IgD-negative memory B cell (primary cell): ENCODE results near the gene SENP2. TPM values are rescaled to one million over a fixed set of nuclear protein-coding genes. Genes with fewer than 3 reads are reported as not detected.
"Not testable (repeated sequence)": the region's sequence is repeated elsewhere in the genome, so short reads cannot be mapped to it uniquely, and the experiment has no call there.

Experiments
- H3K27ac Mint-ChIP-seq, 3 donors: one replicate each; pipeline ENCODE4 v1.8.0; 2020 to 2022; ENCODE audit warnings: mild to moderate bottlenecking in 3 of 3, mixed read lengths in 3 of 3, moderate library complexity in 1 of 3
- H3K27me3 Mint-ChIP-seq: one replicate; pipeline ENCODE4 v1.8.0; 2021; ENCODE audit warnings: mixed read lengths
- H3K36me3 Mint-ChIP-seq: one replicate; pipeline ENCODE4 v1.8.0; 2020; ENCODE audit warnings: mild to moderate bottlenecking, mixed read lengths
- H3K4me1 Mint-ChIP-seq, 3 donors: one replicate each; pipeline ENCODE4 v1.8.0; 2020 to 2022; ENCODE audit warnings: mixed read lengths in 3 of 3, mild to moderate bottlenecking in 1 of 3
- H3K4me3 Mint-ChIP-seq, 4 donors: one replicate each; pipeline ENCODE4 v1.8.0; 2020 to 2022; ENCODE audit warnings: mild to moderate bottlenecking in 4 of 4, mixed read lengths in 4 of 4, moderate library complexity in 3 of 4
- H3K9me3 Mint-ChIP-seq, 3 donors: one replicate each; pipeline ENCODE4 v1.8.0; 2020 to 2021; ENCODE audit warnings: mixed read lengths in 3 of 3, mild to moderate bottlenecking in 1 of 3
- polyA plus RNA-seq: library from polyadenylated mRNA; unstranded; fragments of 300-500 nt; fragmentation: Illumina TruSeq; gene quantifications from one replicate; pipeline ENCODE4 v1.2.3, GENCODE V29; 2021

The SENP2 gene
- 11.6 TPM for polyA plus RNA-seq

DNA sequence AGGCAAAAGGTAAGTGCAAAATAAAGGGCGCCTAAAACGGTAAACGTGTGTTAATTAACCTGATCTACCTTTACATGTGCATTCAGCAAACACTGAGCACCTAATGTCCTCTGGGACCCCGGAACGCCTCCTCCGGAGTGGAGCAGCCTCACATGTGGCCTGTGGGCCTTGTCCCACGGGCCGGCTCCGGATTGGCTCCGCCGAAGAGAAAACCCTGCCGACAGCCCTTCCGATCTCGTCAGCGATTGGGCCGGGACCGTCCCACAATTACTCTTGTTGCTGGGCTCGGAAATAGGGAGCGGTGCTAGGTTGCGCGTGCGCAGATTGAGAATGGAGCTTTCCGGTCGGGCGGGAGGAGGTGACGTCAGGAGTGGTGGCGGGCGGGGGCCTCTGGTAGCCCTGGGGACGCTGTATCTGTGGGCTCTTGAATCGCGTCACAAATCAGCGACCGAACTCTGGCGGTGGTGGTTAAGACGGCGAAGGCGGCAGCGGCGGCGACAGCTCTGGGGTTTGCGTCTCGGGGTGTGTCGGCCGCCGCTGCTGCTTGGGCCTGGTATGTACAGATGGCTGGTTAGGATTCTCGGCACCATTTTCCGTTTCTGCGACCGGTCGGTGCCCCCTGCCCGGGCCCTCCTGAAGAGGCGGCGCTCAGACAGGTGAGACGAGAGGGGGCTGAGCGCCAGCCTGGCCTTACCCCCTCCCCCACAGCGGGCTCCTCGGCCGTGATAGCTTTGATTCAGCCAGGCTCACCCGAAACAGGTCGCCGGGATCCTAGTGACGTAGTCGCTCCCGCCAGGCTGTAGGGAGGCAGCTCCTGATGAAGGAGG, at the start of gene SENP2:
Gene SENP2 (plus strand): TSS at position 437 of the 827 bp plus-strand sequence. CDS start 119 bp downstream, at position 556.
- Mint-ChIP-seq H3K4me1 (peaks cover 9 to 25% (median 24%) of the 10 kb centered on the region in 3 donors), H3K4me3 (peak within 1 kb of the TSS; percentile 91 to 94 (median 93)), H3K9me3 (no peaks in the 10 kb centered on the region), H3K36me3 (peaks cover 2% of the 10 kb centered on the region), H3K27me3 (no peaks in the 10 kb centered on the region), H3K27ac (peak within 1 kb of the TSS; percentile 93 to 96 (median 95))

DNA sequence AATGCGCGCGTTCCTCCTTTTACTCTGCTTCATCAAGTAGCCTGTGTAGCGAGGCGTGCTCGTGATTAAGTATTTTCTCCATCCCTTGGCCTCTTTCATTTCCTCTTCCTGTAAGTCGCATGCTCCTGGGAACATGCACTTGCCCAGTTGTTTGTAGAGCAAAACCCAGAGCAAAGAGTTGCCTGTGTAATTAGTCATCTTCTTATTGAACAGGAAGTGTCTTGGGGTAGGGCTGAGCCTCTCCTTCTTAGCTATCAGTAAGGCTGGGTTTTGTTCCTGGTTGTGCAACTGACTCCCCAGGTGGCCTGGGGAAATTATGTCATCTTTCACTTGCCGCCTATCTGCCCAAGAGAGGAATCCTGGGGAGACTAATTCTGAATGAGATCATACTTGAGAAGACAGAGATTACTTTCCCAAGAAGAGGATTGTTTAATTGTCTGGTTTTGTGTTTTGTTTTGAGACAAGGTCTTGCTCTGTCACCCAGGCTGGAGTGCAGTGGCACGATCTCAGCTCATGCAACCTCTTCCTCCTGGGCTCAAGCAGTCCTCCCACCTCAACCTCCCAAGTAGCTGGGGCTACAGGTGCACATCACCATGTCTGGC, 48.6 kb upstream of the SENP2 start:
- Mint-ChIP-seq H3K36me3 (peaks cover under 1% of the 10 kb centered on the region), H3K27ac (peak overlapping the region in 1 of 3 donors; percentile 82), H3K27me3 (no peaks in the 10 kb centered on the region), H3K4me1 (peaks cover 6 to 11% (median 6%) of the 10 kb centered on the region in 3 donors), H3K4me3 (peak overlapping the region in 3 of 4 donors; percentile 49 to 84 (median 50)), H3K9me3 (no peaks in the 10 kb centered on the region)

DNA sequence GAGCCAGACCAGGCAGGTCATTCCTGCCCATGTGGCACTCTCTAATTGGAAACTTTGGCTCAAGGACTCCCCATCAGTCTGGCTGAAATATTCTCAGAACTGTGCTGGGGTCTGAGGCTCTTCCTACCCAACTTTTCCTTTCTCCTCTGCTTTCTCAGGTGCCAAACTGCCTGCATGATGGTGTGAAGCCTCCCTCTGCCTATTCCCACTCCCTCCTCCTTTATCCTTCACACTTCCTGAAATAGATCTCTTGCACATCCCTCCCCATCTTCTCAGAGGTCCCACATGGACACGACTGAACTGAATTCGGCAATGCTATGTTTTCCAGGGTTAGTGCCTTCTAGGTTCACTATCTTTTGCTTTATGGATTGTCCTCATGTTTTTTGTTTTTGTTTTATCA, 46.2 kb upstream of the SENP2 start:
- H3K36me3 Mint-ChIP-seq: peaks cover 3% of the 10 kb centered on the region

DNA sequence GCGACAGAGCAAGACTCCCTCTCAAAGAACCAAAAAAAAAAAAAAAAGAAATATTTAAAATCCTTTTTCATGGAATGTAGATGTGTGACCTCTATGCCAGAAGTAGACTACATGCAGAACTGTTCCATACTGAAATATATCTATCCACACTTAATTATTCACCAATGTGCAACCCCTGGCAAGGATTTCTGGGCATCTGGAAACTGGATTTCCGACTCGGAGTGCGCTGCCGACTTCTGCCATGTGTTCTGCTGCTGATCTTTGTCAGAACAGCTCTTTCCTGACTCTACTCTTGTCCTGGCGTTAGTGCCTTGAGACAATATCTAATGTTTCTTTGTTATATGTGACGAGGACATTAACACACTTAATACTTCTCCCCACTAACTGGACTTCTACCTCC, 45.4 kb upstream of the SENP2 start:
- H3K4me1 Mint-ChIP-seq: peaks cover 6 to 11% (median 6%) of the 10 kb centered on the region in 3 donors
- no peaks in the 10 kb centered on the region for H3K27me3 Mint-ChIP-seq
- H3K4me3 Mint-ChIP-seq: no peak overlapping the region
- H3K9me3 Mint-ChIP-seq: no peaks in the 10 kb centered on the region
- H3K27ac Mint-ChIP-seq: no peak overlapping the region
- H3K36me3 Mint-ChIP-seq: peaks cover 3% of the 10 kb centered on the region

More for the DNA sequence above, 46.2 kb upstream of the SENP2 start:
- Mint-ChIP-seq H3K27me3 (no peaks in the 10 kb centered on the region), H3K4me3 (no peak overlapping the region), H3K4me1 (peaks cover 6 to 11% (median 6%) of the 10 kb centered on the region in 3 donors), H3K27ac (no peak overlapping the region), H3K9me3 (no peaks in the 10 kb centered on the region)

DNA sequence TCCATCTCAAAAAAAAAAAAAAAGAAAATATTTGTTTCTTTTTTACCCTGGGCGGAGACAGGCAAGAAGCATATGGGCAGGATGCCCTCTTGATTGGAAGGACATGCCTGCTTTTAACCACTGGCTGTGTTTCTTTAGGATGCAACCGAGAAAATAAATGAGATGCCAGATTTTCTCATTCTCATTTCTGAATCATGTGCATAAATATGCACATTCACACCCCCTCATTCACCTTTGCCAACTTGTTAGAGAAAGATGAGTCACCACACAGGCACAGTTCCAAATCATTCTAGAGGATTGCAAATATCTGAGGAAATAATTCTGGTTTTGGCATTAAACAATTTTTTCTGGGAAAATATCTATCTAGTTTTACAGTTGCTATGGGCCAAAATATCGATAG, 37.0 kb upstream of the SENP2 start:
- no peak overlapping the region for H3K27ac Mint-ChIP-seq
- H3K36me3 Mint-ChIP-seq: no peaks in the 10 kb centered on the region
- H3K4me3 Mint-ChIP-seq: no peak overlapping the region
- no peaks in the 10 kb centered on the region for H3K9me3 Mint-ChIP-seq
- H3K4me1 Mint-ChIP-seq: peaks cover 0 to 6% (median 6%) of the 10 kb centered on the region in 3 donors
- H3K27me3 Mint-ChIP-seq: no peaks in the 10 kb centered on the region

DNA sequence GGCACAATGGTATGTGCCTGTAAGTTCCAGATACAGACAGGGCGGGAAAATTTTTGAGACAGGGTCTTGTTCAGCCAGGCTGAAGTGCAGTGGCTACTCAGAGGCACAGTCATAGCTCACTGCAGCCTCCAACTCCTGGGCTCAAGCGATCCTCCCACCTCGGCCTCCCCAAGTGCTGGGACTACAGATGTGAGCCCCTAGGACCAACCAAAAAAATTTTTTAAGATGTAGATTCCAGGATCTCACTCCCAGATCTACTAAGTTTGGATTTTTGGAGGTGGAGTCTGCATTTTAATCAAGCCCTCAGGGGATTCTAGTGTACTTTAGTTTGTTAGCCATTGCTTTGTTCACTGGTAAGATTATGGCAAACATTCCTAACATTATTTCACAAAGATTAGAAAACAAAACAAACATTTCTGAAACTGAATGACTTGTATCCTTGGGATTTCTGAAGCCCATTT, 36.4 kb upstream of the SENP2 start:
- Mint-ChIP-seq H3K9me3 (no peaks in the 10 kb centered on the region), H3K4me1 (peaks cover 0 to 6% (median 6%) of the 10 kb centered on the region in 3 donors), H3K36me3 (no peaks in the 10 kb centered on the region), H3K27ac (no peak overlapping the region), H3K4me3 (no peak overlapping the region), H3K27me3 (no peaks in the 10 kb centered on the region)

DNA sequence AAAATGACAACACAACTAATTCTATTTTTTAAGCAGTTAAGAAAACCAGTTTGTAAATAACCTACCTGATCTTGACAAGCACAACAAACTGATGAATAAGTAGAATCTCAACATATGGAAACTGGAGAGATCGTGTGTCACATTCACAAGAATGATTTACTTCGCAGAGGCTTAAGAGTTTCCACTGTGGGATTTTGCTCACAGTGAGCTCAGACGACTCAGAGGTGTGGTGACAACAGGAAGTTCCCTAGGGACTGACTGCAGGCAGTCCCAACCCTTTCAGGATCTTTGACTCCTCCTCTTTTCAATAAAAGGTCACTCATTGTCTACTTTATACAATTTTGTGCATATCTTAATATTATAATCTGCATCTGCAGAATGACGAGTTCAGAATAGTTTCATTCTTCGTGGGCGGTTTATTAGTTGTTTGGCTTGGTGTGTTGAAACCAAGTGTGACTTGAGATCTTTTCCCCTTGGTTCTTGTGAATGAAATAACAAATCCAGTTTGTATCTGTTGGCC, 33.7 kb upstream of the SENP2 start, which contains the start of gene LIPH:
Gene LIPH (minus strand): TSS at position 231 of the 520 bp plus-strand sequence. CDS start 117 bp downstream, at position 114.
- Mint-ChIP-seq H3K27ac (peak within 1 kb of the TSS in 1 of 3 donors; percentile 53), H3K9me3 (no peaks in the 10 kb centered on the region), H3K27me3 (no peaks in the 10 kb centered on the region), H3K36me3 (no peaks in the 10 kb centered on the region), H3K4me3 (no peak within 1 kb of the TSS), H3K4me1 (peaks cover 0 to 6% (median 6%) of the 10 kb centered on the region in 3 donors)

DNA sequence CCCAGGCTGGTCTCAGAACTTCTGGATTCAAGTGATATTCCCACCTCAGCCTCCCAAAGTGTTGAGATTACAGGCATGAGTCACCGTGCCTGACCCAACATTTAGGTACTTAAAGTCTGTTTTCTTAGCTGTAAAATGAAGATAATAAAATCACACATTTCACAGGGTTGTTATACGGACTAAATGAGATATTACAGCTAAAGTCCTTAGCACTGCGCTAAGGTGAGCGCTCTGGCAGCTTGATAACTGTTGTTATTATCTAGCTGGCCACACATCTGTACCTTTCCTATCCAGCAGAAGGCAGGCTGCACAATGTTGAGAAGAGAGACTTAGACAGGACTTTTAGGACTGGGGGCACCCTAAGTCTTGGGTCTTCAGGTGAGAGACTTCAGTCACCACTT, 31.0 kb upstream of the SENP2 start:
- H3K9me3 Mint-ChIP-seq: peaks cover 0 to 2% (median 0%) of the 10 kb centered on the region in 3 donors
- no peak overlapping the region for H3K4me3 Mint-ChIP-seq
- no peak overlapping the region for H3K27ac Mint-ChIP-seq
- no peaks in the 10 kb centered on the region for H3K36me3 Mint-ChIP-seq
- H3K27me3 Mint-ChIP-seq: peaks cover 6% of the 10 kb centered on the region
- H3K4me1 Mint-ChIP-seq: peaks cover 7 to 14% (median 10%) of the 10 kb centered on the region in 3 donors

DNA sequence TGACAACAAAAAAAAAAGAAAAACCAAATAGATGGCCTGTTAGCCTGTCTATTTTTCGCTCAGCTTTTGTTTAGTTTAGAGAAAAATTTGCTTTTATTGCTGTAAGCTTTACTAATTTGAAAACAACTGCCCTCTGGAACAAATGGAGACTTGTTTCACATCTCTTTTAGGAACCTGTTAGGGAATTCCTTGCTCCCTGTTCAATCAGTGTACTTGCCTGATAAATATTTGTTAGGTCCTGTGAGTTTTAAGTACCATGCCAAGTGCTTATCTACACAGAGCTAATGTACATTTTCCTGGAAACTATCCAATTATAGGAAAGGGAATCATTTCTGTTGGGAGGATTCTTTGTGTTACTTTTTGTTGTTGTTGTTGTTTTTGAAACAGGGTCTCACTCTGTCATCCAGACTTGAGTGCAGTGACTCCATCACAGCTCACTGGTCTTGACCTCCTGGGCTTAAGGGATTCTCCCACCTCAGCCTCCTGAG, 30.2 kb upstream of the SENP2 start:
- Mint-ChIP-seq H3K4me1 (peaks cover 7 to 14% (median 10%) of the 10 kb centered on the region in 3 donors), H3K27me3 (peaks cover 8% of the 10 kb centered on the region), H3K27ac (peak overlapping the region in 1 of 3 donors; percentile 13)

DNA sequence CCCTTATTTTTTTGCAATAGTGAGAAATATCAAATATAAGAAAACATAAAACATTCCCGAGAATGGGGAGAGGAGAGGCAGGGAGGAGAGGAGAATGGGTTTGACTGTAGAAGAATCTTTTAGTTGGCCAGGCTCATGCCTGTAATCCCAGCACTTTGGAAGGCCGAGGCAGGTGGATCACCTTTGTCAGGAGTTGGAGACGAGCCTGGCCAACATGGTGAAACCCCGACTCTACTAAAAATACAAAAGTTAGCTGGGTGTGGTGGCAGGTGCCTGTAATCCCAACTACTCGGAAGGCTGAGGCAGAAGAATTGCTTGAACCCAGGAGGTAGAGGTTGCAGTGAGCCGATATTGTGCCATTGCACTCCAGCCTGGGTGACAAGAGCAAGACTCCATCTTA, 29.5 kb upstream of the SENP2 start:
- H3K36me3 Mint-ChIP-seq, H3K27me3 Mint-ChIP-seq, H3K4me3 Mint-ChIP-seq, H3K9me3 Mint-ChIP-seq, H3K27ac Mint-ChIP-seq: not testable (repeated sequence)
- peaks cover 7 to 14% (median 10%) of the 10 kb centered on the region in 3 donors for H3K4me1 Mint-ChIP-seq

More for the DNA sequence above, 30.2 kb upstream of the SENP2 start:
- Mint-ChIP-seq H3K4me3 (no peak overlapping the region), H3K36me3 (no peaks in the 10 kb centered on the region), H3K9me3 (peaks cover 0 to 2% (median 0%) of the 10 kb centered on the region in 3 donors)

DNA sequence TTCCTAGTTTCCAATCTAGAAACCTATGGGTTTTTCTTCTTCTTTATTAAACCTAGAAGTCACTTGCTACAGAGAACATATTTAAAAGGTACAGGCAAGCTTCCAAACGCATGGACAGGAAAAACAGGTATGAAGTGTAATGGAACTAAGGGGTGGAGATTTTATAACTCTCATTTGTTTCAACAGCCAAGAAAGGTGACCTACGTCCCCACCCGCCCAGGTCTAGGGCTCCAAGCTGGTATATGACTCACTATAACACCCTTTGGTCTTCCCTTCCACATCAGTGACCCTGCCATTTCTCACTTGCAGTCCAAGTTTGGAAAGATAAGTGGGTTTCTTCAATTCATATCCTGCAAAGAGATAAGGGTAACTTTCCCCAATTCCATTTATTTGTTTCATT, 27.7 kb upstream of the SENP2 start:
- peaks cover 0 to 2% (median 0%) of the 10 kb centered on the region in 3 donors for H3K9me3 Mint-ChIP-seq
- H3K36me3 Mint-ChIP-seq: no peaks in the 10 kb centered on the region
- no peak overlapping the region for H3K27ac Mint-ChIP-seq
- H3K4me3 Mint-ChIP-seq: no peak overlapping the region
- H3K4me1 Mint-ChIP-seq: peaks cover 4 to 8% (median 7%) of the 10 kb centered on the region in 3 donors
- peaks cover 11% of the 10 kb centered on the region for H3K27me3 Mint-ChIP-seq

DNA sequence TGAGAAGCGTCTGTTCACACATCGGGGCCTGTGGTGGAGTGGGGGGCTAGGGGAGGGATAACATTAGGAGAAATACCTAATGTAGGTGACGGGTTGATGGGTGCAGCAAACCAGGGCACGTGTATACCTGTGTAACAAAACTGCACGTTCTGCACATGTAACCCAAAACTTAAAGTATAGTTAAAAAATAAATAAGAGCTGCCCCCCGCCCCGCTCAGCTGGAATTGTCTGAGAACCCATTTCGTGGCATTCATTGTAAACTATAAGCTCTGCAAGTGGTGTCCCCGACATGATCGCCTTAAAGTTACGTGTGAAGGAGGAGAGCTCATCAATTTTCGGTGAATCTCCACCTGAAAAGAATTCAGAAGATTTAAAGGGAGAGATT, 26.4 kb upstream of the SENP2 start:
- H3K27ac Mint-ChIP-seq: no peak overlapping the region
- H3K4me1 Mint-ChIP-seq: peaks cover 4 to 8% (median 7%) of the 10 kb centered on the region in 3 donors
- H3K9me3 Mint-ChIP-seq: peaks cover 0 to 2% (median 0%) of the 10 kb centered on the region in 3 donors
- no peaks in the 10 kb centered on the region for H3K36me3 Mint-ChIP-seq
- H3K27me3 Mint-ChIP-seq: peaks cover 11% of the 10 kb centered on the region
- H3K4me3 Mint-ChIP-seq: peak overlapping the region in 2 of 4 donors; percentile 55 to 82

DNA sequence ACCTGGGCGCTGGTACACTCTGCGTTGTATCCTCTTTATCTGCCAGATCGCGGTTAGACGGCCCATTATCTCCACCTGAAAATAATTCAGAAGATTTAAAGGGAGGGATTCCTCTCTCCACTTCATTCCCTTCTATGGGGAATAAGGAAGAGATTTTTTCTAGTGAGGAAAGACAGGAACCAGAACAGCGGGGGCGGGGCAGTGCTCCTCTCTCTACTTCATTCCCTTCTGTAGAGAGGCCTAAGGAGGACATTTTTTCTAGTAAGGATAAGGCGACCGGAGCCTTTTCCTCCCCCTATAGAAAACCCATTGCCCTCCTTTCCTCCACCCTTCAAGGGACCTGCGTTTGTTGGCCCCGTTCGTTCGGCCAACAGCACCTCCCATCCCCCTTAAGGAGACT, 25.4 kb upstream of the SENP2 start:
- peaks cover 0 to 2% (median 0%) of the 10 kb centered on the region in 3 donors for H3K9me3 Mint-ChIP-seq
- peaks cover 4 to 8% (median 7%) of the 10 kb centered on the region in 3 donors for H3K4me1 Mint-ChIP-seq
- H3K4me3 Mint-ChIP-seq: peak overlapping the region in 1 of 4 donors; percentile 28
- no peak overlapping the region for H3K27ac Mint-ChIP-seq
- no peaks in the 10 kb centered on the region for H3K36me3 Mint-ChIP-seq
- H3K27me3 Mint-ChIP-seq: peaks cover 11% of the 10 kb centered on the region

DNA sequence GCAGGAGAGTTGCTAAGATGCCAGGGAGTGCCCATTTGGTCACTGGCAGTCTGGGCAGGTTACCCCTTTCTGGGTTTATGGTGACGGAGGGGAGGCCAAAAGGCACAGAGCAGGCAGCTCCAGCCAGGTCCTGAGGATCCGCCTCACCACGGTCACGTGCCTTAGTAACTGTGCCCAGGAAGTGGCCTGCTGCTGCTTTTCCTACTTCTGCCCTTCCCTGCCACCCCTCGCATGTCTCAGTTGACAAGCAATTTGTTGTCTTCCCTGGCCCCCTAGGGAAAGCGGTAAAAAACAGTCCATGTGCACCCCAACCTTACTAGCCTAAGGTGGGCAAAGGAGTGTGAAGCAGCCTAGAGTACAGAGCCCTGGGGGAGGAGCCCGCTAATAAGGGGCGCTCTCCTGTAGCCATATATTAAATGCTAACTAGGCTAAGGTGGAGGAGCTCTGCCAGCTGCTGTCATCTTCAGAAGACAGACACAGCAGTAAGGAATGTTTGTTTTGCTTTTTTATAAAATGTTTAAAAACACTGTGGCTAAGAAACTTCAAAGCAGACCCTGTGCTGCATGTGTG, 24.6 kb upstream of the SENP2 start:
- no peak overlapping the region for H3K27ac Mint-ChIP-seq
- H3K4me3 Mint-ChIP-seq: no peak overlapping the region
- peaks cover 11% of the 10 kb centered on the region for H3K27me3 Mint-ChIP-seq
- H3K4me1 Mint-ChIP-seq: peaks cover 4 to 8% (median 7%) of the 10 kb centered on the region in 3 donors
- peaks cover 0 to 2% (median 0%) of the 10 kb centered on the region in 3 donors for H3K9me3 Mint-ChIP-seq
- no peaks in the 10 kb centered on the region for H3K36me3 Mint-ChIP-seq
